ENCODE data around the gene MROH8. TPM values are rescaled to one million over a fixed set of nuclear protein-coding genes. Genes with fewer than 3 reads are reported as not detected.

MROH8 gene
- total and polyA plus RNA-seq, 2 of the 13 experiments (the other 11 are each of a cell fraction or from before 2014, with no cell fraction given): 2.6 to 5.5 TPM

GRCh38 chr20:37095599-37096414 is 83.5 kb downstream of the MROH8 start, which contains the start of gene RBL1 (continued):
- TF ChIP-seq ZFY (CRISPR knock-in tag; IDR thresholded peaks at IDR 0.05): peak; percentile 98
- TF ChIP-seq GABPA (IDR thresholded peaks at IDR 0.05; ENCODE audit: low read depth, low read length): no peak
- TF ChIP-seq GABPA (CRISPR knock-in tag; IDR thresholded peaks at IDR 0.05; ENCODE audit: low read depth): peak; percentile 76
- TF ChIP-seq ZNF883 (CRISPR knock-in tag; IDR thresholded peaks at IDR 0.05; ENCODE audit: not compliant biosample characterization): peak; percentile 98
- TF ChIP-seq ZNF407 (CRISPR knock-in tag; IDR thresholded peaks at IDR 0.05; ENCODE audit: not compliant biosample characterization): peak; percentile 97
- TF ChIP-seq HNRNPL (IDR thresholded peaks at IDR 0.05; ENCODE audit: low read depth, low read length): peak; percentile 71; the same call in 1 of the 2 replicates
- peak; percentile 68; the same call in 1 of the 2 replicates for TF ChIP-seq ATF3 (CRISPR knock-in tag; IDR thresholded peaks at IDR 0.05)
- TF ChIP-seq GMEB2 (CRISPR knock-in tag; IDR thresholded peaks at IDR 0.05; ENCODE audit: low read depth): peak; percentile 63; the same call in 1 of the 2 replicates
- peak; percentile 22 for TF ChIP-seq HNRNPH1 (optimal IDR thresholded peaks at IDR 0.05; ENCODE audit: low read depth, low read length)
- TF ChIP-seq STAT6 (CRISPR knock-in tag; IDR thresholded peaks at IDR 0.05; ENCODE audit: borderline replicate concordance): peak; percentile 10; the same call in 1 of the 2 replicates
- TF ChIP-seq RXRA (CRISPR knock-in tag; IDR thresholded peaks at IDR 0.05): peak; percentile 92
- 0 out of 2 replicates have a peak, but pooled peaks have one; percentile 30 for TF ChIP-seq MLLT10 (CRISPR knock-in tag; IDR thresholded peaks at IDR 0.05)
- peak; percentile 97 for TF ChIP-seq ZNF451 (CRISPR knock-in tag; IDR thresholded peaks at IDR 0.05)
- peak; percentile 100 for TF ChIP-seq ZNF556 (CRISPR knock-in tag; IDR thresholded peaks at IDR 0.05; ENCODE audit: borderline replicate concordance)

Measured in HepG2 (cell line).